Measurements from ENCODE around the gene TRAK2.

TRAK2 gene

DNA sequence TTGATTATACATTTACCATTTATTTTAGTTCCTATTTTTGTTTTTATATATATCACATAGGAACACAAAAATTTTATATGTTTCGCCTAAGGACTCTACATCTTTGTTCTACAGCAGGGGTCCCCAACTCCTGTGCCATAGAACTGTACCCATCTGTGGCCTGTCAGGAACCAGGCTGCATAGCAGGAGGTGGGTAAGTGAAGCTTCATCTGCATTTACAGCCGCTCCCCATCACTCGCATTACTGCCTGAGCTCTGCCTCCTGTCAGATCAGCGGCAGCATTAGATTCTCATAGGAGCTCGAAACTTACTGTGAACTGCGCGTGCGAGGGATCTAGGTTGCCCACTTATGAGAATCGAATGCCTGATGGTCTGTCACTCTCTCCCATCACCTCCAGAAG is 25.3 kb downstream of the TRAK2 start:
- H3K4me3 ChIP-seq (replicated peaks in 1 of 2; ENCODE audit: low read depth in 2 of 2, low read length in 2 of 2), result no peak overlapping the region
- no peak for DNase-seq (ENCODE audit: low read depth in 2 of 2)
- no peak for TF ChIP-seq CTCF (IDR thresholded peaks at IDR 0.05; ENCODE audit: low read depth, low read length)

DNA sequence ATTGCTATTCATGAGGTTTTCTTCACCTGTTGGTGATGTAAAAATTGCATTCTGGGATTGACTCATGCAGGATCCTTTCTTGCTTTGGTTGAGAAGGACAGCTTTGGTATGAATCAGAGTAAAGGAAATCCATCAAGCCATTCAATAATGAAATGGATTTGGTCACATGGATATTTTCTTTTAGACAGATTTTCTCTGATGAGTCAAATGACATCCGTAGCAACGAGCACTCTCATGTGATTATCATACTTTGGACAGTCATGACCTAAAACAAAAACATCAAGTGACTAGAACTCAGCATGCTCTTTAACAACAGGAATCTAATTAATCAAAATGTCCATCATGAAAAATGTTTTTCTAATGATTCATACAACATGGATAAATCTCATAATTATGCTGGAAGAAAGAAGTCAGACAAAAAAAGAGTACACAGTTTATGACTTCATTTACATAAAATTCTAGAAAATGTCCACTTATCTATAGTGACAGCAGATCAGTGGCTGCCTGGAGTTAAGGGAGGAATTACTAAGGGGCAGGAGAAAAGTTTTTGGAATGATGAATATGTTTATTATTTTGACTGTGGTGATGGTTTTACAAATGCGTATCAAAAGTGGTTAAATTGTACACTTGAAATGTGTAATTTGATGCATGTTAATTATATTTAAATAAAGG is 30.7 kb downstream of the TRAK2 start:
- DNase-seq (ENCODE audit: low read depth in 2 of 2), result peak in 1 of 2 donors; percentile 75
- no peak for TF ChIP-seq CTCF (IDR thresholded peaks at IDR 0.05; ENCODE audit: low read depth, low read length)

GRCh38 chr2:201419986-201420385 is 31.3 kb downstream of the TRAK2 start:
- DNase-seq (ENCODE audit: low read depth in 2 of 2), result no peak
- no peak for TF ChIP-seq CTCF (IDR thresholded peaks at IDR 0.05; ENCODE audit: low read depth, low read length)
- no peak overlapping the region for H3K4me3 ChIP-seq (replicated peaks in 1 of 2; ENCODE audit: low read depth in 2 of 2, low read length in 2 of 2)

More for the DNA sequence above, 30.7 kb downstream of the TRAK2 start:
- H3K4me3 ChIP-seq (replicated peaks in 1 of 2; ENCODE audit: low read depth in 2 of 2, low read length in 2 of 2), result no peak overlapping the region

- DNase-seq (ENCODE audit: low read depth in 2 of 2), result peak in 1 of 2 donors; percentile 43
- TF ChIP-seq CTCF (IDR thresholded peaks at IDR 0.05; ENCODE audit: low read depth, low read length), result no peak
- no peak overlapping the region for H3K4me3 ChIP-seq (replicated peaks in 1 of 2; ENCODE audit: low read depth in 2 of 2, low read length in 2 of 2)
Observed at GRCh38 chr2:201419057-201419635, 32.1 kb downstream of the TRAK2 start.

GRCh38 chr2:201415149-201415548 is 36.1 kb downstream of the TRAK2 start:
- no peak for TF ChIP-seq CTCF (IDR thresholded peaks at IDR 0.05; ENCODE audit: low read depth, low read length)
- no peak for DNase-seq (ENCODE audit: low read depth in 2 of 2)
- no peak overlapping the region for H3K4me3 ChIP-seq (replicated peaks in 1 of 2; ENCODE audit: low read depth in 2 of 2, low read length in 2 of 2)

DNA sequence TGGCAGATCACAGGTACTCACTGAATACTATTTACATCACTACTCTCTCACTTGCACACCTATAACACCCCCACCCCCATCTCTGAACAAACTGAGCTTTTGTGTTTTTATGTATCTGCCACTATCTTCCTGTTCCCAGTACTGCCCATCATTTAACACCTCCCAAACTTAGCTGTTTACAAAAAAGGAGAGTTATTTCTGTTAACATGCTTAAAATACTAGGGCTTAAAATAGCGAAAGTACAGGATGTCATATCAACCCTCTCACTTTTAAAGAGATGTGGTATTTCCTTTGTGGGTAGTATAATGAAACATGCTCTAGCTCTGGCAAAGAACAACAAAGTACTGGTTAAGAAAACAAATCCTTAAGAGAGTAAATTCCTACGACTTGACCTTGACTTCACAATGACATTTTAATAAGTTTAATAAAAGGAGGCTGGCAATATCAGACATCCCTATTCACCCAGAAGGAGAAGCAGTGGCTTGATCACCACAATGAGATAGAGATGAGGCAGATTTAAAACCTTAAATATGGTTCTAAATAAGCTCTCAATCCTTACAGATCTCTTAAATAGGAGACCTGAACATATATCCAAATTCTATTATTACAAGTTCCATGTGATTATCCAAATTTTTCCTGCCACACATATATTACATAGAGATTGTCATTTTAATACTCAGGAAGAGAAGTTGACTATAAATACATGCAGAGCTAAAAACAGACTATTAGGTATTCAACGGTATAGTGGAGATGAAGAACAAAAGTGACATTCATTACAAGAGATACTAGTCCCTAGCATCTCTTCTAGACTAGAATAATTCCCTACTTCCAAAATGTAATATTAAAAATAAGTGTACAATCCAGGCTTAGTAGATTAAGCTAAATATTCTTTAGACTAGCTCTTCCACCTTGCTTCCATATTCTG is 36.9 kb downstream of the TRAK2 start:
- TF ChIP-seq CTCF (IDR thresholded peaks at IDR 0.05; ENCODE audit: low read depth, low read length), result no peak
- DNase-seq (ENCODE audit: low read depth in 2 of 2), result peak; percentile 66 to 79
- no peak overlapping the region for H3K4me3 ChIP-seq (replicated peaks in 1 of 2; ENCODE audit: low read depth in 2 of 2, low read length in 2 of 2)
